Tracheal epithelial cell (primary cell): ENCODE data around the gene MYL12A. TPM values are rescaled to one million over a fixed set of nuclear protein-coding genes. Genes with fewer than 3 reads are reported as not detected.

Experiments used
- total RNA-seq: library from RNA; depleted of rRNA; stranded (reverse); fragments of >200 nt; gene quantifications from 2 replicates; pipeline ENCODE4 v1.2.1, GENCODE V29; 2014

MYL12A gene
- total RNA-seq: 462 and 784 TPM in 2 replicates

DNA sequence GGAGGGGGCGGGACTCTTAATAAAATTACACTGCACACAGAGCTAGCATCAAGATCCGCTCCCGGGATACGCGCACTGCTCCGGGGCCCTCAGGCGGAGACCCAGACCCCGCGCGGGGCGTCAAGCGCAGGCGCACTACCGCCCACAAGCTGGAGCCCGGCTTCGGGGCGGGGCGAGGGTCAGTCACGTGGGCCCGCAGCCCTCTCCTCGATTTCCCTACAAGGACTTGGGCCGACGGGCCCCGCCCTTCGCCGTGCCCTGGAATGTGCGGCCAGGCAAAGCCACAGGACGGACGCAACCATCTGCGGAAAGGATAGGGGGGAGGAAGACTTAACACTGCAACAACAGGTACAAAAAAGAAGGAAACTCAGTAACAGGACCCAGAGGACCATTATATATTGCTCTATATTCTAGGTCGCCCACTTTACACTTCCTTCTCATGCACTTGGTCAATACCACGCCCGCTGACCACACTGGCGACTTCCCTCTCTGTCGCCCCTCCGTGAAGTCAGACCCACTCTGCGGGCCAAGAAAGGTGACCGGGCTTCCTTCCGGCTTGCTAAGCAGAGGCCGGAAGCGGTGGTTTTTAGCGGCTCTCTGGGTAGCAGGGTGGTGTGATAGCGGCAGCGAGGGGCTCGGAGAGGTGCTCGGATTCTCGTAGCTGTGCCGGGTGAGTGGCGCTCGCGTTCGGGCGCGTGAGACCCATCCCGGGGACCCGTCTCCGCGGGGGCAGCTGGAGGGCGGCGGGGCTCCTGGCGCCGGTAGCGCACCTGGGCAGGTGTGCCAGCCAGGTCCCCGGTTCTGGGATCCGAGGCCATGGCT lies at the start of gene MYL12A:
MYL12A (plus strand) TSS at position 562 of the 822 bp plus-strand sequence. CDS start 5,447 bp downstream, outside the sequence.

DNA sequence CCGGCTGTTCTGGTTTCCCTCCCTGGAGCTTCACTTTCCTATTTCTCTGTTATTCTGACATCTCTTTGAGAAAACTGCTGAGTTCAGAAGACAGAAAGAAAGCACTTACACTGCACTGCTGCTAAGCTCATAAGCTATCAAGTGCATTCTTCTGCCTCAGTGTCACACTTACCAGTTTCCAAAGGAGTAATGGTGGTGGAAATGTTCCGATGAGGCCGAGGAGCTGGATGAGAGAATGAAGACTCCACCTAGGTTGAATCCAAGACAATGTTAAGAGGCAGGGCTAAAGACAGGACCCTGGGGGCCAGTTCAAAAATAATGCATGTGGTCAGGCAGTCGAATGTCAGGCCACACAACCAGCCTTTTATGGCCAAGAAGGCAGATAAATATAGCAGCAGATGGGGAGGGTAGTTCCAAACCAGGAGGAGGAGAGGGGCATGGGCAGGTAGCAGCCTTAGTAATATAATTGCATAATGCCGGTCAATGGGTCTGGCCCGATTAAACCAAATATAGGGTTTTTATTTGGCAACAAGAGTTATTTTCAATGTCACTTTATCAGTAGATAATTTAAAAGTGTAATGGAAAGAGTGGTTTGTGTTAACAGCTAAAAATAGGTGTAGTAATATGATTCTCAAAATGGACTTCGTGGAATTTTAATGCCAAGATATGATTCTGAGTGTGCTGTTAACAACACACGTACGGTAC lies 27.8 kb upstream of the MYL12A start, which contains the start of gene MYOM1:
MYOM1 (minus strand) TSS at position 338 of the 705 bp plus-strand sequence. CDS start 4,745 bp downstream, outside the sequence.

DNA sequence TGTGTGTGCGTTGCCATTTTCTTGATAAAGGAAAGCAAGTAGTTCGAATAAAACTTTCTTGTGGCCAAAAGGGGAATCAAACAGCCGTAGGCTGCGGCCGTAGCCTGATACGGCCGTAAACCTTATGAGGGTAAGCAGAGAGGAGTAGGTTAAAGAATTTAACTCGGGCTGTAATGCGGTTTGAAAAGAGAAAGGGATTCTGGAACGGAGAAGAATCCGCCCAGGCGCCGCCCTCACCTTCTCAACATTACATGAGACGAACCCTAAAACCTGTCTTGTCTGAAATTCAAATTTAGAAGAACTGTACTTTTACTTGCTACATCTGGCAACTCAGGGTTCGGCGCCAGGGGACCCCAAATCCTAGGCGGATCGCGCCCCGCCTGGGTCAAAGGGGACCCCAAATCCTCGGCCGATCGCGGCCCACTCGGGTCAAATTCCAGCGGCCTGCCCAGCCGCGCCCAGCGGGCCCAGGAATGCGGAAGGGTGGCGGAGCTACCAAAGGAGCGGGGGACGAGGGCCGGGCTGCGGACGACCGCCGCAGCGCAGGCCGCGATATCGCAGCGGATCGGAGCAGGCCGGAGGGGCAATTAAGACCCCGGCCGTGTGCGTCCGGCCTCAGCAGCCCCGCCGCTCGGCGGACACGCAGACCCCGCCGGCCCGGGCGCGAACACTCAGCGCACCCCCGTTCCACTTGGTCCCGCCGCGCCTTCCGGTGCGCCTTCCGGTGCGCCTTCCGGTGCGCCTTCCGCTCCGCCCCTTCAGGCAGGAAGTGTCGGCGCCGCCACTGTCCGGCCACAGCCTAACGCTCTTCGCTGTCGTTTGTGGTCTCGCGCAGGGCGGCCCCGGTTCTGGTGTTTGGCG lies 14.0 kb downstream of the MYL12A start, which contains the start of gene MYL12B:
MYL12B (plus strand) TSS at position 761 of the 861 bp plus-strand sequence. CDS start 10,766 bp downstream, outside the sequence.

Other genes starting within 250 kb of the MYL12A start
- gene LPIN2, start 234.7 kb upstream of the MYL12A start, total RNA-seq: 5.1 and 11.3 TPM in 2 replicates
- 0.43 and 0.96 TPM in 2 replicates for gene MYOM1, start 27.8 kb upstream of the MYL12A start, total RNA-seq
- gene MYL12B, start 14.3 kb downstream of the MYL12A start, total RNA-seq: 542 and 641 TPM in 2 replicates
- 239 and 269 TPM in 2 replicates for gene TGIF1, start 202.4 kb downstream of the MYL12A start, total RNA-seq